OCI-LY3 (cell line): ENCODE measurements around the gene EPS8.

Experiments used
- EZH2phosphoT487 ChIP-seq: fragments of 200-600 bp; shearing (Covaris generic); IDR thresholded peaks from 2 replicates; pipeline ENCODE4 v1.6.1; 2018; ENCODE audit warnings: antibody characterized with exemption, mixed run types, low read depth
- TF ChIP-seq, protein P1 (sequence below): fragments of 200-600, 300-600 bp; sonication (generic); IDR thresholded peaks from 2 replicates; pipeline ENCODE4 v1.5.1; 2014; ENCODE audit warnings: antibody characterized with exemption, low read length, low read depth

DNA sequence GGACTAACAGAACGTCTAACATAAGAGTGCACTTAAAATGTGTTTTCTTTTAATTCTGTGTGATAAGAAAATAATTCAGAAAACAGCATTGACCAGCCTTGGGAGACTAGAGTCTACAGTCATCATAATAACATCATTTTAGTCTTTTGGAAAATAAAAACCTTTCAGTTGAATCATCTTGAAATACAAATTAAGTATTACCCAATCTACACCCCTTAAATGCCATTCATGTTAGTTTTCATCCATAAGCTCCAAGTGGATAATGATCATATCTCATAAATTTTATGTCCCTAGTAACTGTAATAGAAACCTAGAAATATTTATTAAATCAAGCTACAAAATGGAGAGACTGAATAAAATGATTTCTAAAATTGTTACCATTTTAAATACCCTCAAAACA is 32.4 kb downstream of the EPS8 start:
- TF ChIP-seq, protein P1, sequence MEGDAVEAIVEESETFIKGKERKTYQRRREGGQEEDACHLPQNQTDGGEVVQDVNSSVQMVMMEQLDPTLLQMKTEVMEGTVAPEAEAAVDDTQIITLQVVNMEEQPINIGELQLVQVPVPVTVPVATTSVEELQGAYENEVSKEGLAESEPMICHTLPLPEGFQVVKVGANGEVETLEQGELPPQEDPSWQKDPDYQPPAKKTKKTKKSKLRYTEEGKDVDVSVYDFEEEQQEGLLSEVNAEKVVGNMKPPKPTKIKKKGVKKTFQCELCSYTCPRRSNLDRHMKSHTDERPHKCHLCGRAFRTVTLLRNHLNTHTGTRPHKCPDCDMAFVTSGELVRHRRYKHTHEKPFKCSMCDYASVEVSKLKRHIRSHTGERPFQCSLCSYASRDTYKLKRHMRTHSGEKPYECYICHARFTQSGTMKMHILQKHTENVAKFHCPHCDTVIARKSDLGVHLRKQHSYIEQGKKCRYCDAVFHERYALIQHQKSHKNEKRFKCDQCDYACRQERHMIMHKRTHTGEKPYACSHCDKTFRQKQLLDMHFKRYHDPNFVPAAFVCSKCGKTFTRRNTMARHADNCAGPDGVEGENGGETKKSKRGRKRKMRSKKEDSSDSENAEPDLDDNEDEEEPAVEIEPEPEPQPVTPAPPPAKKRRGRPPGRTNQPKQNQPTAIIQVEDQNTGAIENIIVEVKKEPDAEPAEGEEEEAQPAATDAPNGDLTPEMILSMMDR, result no peak
- TF ChIP-seq EZH2phosphoT487, result no peak
